Occipital lobe (tissue), 2 donors: Measurements from ENCODE around the gene UQCRHL. TPM values are rescaled to one million over a fixed set of nuclear protein-coding genes. Genes with fewer than 3 reads are reported as not detected.
"Not testable (repeated sequence)": the region's sequence is repeated elsewhere in the genome, so short reads cannot be mapped to it uniquely, and the experiment has no call there.

Experiments used
- DNase-seq: peaks from one replicate; lab custom pipeline; 2025; lab: John Stamatoyannopoulos, UW
- total RNA-seq: library from RNA; depleted of rRNA; stranded (reverse); fragments of >200 nt; gene quantifications from one replicate; pipeline ENCODE4 v1.2.3, GENCODE V29; 2014

The UQCRHL gene
- total RNA-seq, 1 donor from 2014 or later, result 2.7 TPM

DNA sequence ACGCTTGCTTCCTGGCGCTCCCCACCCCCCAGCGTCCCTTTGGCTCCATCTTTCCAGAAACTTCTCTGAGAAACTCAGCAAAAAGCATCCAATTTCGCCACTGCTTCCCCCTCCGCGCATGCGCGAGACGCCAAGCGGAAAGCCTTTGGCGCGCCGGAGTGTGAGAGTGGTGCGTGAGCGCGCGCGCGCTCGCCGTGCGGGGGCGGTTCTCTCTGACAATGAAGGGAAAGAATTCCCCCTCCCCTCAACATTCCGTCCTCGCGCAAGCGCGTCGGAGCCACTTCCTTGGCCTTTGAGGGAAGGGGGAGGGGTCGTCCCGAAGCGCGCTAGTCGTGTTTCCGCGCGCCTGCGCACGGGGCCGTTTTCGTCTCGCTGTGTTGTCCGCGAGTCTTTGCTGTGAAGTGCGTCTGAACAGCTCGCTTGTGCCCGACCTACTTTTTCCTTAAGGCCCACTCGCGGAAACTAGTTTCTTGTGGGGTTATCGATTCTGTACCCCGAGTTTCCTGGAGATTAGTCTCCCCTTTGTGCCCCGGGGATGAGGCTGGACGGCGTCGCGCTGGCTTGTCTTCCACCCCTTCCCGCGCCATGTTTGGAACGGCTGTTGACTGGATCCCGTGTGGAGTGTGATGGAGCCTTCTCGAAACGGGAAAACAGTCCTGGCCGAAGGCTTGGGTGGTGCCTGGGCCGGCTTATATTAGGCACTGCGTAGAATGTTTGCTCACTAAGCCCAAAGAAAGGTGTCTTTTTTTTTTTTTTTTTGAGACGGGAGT lies 28.5 kb upstream of the UQCRHL start:
- peak; percentile 97 for DNase-seq

DNA sequence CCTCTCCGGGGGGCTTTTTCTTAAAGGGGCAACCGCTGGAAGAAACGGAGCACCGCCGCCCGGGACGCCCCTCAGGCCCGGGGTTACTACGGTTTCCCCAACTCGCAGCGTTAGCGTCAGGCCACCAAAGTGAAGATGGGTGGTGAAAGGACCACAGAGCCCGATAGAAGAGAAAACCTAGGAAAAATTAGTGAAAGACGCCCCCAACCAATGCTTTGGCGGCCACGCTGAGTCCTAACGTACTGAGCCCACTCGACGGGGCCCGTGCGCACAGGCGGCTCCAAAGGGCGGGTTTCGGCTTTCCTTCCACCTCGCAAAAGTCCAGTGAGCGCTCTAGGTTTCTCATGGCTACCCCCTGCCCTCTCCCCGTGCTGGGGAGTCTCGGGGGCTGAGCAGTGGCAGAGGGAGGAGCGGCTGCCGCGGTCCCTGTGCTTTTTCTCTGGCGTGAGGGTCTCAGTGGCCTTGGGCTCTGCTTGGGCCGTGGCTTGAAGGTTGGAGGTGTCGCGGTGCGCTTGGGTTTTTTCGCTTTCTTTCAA lies 27.8 kb upstream of the UQCRHL start:
- no peak for DNase-seq

DNA sequence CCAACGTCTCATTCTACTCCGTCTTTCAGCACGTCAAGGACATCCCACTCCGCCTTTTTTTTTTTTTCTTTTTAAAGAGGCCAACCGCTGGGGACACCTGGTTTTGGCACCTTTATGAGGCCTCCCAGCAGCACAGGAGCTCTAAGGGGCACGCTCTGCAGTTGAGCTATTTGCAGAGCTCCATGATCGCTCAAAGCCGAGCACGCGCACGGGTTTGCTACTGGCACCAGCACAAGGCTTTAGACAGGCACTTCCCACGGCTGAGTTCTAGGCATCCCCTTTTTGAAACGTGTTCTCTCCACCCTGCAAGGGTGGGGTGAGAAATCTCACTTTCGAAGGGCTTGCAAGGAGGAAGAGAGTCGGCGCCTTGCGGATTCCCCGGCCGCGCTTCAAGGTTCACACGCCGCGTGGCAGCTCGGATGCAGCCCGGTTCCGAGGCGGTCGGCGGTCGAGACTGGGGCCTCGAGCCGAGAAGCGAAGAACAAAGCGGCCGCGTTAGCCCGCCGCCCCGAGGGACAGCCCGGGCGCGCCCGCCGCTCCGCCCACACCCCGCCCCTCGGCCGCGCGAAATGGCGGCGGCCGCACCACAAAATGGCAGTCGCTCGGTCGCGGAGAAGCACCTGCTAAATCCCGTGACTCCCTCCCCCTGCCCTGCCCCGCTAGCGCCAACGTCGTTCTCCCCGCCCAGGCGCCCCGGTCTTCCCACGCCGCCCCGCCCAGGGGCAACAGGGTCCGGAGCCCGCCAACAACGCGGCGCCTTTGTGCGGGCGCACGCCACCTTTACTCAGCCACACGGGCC lies 27.2 kb upstream of the UQCRHL start:
- DNase-seq, result peak; percentile 84

DNA sequence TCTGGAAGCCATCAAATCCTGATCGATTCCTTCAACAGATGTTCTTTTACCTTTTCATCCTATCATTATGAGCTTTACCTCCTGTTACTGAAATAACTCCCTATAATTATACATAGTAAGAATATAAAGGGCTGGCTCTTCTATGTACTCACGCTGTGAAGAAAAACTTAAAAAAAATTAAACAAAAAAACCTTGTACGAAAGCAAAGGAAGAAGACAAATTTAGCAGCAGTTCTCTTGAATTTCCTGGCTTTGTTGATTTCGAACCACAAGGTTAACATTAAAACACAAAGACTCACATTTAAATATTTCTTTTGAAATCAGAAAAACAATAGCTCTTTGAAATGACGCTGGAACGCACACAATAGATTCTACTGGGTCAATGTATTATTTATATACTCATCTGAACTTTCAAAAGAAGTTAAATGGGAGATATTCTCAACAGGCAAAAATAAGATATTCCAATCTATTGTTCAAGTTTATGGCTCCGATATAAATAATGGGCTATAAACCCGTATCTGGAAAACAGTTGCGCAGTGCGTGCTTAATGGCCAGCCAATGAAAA lies 26.5 kb upstream of the UQCRHL start:
- no peak for DNase-seq

DNA sequence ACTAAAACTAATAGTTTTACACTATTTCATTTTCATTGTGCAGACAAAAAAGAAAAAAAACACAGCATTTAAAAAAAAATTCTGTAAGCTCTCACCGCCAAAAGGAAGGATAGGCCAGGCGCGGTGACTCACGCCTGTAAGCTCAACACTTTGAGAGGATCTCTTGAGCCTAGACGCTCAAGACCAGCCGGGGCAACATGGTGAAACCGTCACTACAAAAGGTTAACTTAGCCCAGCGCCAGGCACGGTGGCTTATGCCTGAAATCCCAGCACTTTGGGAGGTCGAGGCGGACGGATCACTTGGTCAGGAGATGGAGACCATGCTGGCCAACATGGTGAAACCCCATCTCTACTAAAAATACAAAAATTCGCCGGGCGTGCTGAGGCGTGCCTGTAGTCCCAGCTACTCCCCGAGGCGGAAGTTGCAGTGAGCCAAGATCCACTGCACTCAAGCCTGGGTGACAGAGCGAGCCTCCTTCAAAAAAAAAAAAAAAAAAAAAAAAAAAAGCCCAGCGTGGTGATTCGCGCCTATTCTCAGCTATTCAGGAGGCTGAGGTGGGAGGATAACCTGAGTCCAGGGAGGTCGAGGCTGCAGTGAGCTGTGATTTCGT lies 25.7 kb upstream of the UQCRHL start:
- DNase-seq, result no peak

DNA sequence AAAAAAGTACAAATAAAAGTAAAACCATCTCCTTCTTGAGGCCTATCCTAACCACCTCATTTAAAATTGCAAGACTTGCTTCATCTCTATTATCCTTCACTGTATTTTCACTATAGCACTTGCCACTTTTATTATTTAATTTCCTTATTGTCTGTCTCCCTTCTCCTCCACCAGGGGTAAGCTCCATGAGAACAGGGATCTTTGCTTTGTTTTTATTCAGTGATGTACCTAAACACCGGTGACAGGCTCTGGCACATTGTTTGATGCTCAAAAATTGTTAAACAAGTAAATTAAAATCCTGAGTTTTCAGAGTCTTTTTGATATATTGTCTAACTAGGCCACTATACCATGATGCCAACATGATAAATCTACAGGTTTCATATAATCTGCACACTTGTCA lies 22.8 kb upstream of the UQCRHL start:
- DNase-seq, result no peak

DNA sequence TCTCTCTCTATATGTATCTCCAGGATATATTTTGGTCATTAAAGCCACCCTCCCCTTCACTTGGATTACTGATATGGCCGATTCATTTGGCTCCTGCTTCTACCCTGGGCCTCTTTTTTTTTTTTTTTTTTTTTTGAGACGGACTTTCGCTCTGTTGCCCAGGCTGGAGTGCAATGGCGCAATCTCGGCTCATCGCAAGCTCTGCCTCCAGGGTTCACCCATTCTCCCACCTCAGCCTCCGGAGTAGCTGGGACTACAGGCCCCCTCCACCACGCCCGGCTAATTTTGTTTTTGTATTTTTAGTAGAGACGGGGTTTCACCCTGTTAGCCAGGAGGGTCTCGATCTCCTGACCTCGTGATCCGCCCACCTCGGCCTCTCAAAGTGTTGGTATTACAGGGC lies 21.5 kb upstream of the UQCRHL start:
- DNase-seq, result not testable (repeated sequence)

DNA sequence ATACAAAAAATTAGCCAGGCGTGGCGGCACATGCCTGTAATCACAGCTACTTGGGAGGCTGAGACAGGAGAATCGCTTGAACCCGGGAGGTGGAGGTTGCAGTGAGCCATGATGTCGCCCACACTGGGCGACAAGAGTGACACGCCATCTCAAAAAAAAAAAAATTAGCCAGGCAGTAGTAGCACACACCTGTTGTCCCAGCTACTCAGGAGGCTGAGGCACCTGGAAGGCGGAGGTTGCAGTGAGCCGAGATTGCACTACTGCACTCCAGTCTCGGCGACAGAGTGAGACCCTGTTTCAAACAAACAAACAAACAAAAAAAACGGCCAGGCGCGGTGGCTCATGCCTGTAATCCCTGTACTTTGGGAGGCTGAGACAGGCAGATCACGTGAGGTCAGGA lies 20.1 kb upstream of the UQCRHL start:
- not testable (repeated sequence) for DNase-seq

DNA sequence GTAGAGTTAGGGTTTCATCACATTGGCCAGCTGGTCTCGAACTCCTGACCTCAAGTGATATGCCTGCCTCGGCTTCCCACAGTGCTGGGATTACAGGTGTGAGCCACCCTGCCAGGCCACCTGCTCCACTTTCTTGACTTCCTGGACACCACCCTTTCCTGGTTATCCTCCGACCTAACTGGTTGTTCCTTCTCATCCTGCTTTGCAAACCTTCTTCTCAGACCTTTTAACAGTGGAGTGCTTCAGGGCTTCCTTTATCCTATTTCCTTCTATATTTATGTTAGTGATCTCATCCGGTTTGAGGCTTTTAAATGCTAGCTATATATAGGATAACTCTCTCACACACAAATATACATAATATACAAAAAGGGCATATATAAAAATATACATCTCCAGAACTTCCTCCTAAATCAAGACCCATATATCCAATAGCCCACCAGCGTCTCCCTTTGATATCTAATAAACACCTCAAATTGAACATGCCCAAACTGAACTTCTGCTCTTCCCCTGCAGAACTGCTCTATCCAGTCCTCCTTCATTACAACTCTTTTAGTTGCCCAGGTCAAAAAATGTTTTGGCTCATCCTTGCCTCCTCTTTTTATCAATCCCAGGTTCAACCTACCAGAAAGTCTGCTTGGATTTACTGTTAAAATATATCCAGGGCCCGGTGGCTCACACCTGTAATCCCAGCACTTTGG lies 19.5 kb upstream of the UQCRHL start:
- no peak for DNase-seq

DNA sequence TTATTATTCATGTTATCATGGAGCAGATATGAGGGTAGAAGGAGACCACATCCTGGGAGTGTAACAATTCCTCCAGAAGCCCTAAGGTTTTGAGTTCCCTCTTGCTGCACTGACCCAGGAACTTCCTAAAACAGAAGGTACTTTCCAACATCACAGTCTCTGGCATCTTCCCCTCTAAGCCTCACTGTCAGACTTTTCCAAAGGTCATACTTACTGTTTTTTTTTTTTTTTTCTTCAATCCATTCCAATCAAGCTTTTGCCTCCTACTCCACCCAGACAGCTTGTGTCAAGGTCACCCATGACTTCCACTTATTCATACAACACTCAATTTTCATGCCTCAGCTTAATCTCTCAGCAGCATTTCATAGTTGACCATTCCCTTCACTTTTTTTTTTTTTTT lies 18.4 kb upstream of the UQCRHL start:
- DNase-seq, result no peak

DNA sequence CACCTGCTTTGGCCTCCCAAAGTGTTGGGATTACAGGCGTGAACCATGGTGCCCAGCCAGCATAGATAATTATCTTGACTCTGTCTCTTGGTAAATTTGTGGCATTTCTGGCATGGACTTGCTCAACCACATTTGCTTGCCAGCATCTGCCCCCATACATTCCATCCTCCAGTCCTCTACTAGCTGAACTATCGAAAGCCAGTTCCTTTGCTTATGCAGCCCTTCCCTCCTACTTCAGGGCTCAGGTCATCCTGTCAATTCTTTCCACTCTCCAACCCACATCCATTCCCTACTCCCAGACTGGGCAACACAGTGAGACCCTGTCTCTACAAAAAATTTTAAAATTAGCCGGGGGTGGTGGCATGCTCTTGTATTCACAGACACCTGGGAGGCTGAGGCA lies 13.0 kb upstream of the UQCRHL start:
- no peak for DNase-seq

DNA sequence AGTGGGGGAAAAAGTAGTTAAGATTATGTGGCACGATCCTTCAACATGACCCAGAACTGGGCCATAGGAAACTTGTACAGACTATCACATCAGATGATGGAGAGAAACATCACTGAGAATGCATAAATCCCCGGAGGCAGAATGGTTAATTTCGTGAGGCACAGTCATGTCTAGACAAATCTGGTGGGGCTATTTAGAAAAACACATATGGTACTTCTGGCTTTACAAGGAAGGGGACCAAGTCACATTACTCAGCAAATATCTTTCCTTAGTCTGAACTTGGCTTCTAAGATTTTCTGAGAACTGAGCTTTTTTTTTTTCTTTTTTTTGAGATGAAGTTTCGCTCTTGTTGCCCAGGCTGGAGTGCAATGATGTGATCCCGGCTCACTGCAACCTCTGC lies 9.2 kb upstream of the UQCRHL start:
- no peak for DNase-seq

DNA sequence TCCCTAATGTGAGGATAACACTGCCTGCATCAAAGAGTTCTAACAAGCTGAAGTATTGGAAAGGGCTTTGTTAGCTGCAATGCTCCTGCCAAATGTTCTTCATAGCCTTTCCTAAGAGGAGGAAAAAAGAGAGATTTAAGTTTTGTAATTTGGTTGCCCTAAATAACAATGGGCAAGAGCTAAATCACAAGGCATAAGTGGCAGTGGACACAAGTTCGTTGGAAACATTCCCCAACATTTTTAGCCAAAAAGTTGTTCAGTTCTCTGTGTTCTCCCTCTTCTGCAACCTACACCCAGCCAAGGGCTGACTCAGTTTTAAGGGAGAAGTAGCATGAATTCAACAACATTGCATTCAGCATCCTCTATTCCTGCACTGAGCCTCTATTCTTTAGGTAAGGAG lies 2.6 kb upstream of the UQCRHL start:
- DNase-seq, result peak; percentile 29

DNA sequence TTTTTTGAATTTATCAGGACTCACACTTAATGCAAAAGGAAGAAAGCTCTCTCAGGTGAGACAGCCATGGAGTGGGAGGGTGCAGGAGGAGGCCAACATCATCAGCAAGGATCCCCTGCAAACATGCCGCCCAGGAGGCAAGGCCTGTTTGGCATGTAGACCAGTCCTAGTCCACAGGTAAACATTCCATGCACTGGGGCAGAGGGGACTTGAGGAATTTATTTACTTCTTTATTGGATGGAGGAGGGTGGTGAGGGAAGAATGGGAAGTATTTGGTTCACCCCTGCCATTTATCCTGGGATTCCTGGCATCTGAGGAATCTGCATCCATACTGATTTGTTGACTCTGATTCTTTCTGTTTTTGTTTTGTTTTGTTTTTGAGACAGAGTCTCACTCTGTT lies 1.5 kb upstream of the UQCRHL start:
- DNase-seq, result no peak

DNA sequence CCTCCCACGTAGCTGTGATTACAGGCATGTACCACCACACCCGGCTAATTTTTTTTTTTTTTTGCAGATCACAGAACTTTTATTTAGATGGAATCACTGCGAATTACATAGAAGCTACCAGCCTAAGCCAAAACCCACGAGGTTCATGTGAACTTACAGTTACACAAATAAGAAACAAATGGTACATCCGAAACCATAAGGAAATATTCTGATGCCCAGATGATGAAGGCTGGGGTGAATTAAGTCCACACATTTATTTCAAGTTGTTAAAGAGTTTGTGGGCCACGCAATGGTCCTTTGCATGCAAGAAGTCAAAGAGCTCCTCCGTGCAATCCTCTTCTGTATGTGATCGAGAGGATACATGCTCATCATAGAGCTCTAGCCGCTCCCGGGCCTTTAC lies 328 bp downstream of the UQCRHL start:
- DNase-seq, result no peak

DNA sequence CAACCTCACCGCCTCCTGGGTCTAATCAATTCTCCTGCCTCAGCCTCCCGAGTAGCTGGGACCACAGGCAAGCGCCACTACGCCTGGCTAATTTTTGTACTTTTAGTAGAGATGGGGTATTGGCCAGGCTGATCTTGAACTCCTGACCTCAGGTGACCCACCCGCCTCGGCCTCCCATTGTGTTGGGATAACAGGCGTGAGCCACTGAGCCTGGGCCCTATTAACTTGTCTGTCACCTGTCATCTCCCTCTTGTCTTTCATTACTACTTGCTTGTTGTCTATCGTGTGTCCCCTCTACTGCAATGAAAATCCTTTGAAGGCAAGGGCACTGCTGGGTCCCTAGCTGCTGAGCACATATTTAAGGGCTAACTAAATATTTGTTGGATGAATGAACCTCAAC lies 3.4 kb downstream of the UQCRHL start:
- DNase-seq, result no peak

DNA sequence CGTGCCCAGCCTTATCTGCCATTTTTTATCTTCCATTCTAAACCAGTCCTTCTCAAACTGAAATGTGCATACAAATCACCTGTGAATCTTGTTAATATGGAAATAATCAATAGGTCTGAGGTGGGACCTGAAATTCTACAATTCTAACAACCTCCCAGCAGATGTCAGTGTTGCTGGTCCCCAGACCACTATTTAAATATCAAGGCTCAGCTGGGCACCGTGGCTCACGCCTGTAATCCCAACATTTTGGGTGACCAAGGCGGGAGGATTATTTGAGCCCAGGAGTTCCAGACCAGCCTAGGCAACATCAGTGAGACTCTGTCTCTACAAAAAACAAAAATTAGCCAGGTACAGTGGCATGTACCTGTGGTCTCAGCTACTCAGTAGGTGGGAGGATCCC lies 4.1 kb downstream of the UQCRHL start:
- no peak for DNase-seq

DNA sequence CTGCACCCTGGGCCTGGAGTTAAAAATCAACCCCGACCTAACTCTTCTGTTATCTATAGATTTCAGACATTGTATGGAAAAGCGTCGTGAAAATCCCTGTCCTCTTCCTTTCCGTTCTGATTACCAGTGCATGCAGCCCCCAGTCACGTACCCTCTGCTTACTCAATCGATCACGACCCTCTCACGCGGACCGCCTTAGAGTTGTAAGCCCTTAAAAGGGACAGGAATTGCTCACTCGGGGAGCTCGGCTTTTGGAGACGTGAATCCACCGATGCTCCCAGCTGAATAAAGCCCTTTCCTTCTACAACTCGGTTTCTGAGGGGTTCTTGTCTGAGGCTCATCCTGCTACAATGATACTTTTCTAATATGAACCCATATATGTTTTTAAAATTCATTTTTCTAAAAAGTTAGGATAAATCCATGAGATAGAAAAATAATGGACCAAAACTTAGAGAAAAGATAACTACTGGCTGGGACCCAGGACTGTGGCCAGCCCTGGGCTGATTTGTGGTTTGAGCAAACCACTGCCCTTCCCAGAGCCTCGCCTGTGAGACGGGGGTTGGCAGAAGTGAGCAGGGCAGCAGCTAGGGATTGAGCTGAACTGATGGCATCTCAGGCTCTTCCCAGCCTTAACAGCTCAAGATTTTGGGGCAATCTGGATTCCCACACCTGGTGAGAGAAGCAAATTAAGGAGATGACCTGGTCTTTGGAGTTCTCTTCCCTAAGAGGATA lies 5.0 kb downstream of the UQCRHL start:
- no peak for DNase-seq

DNA sequence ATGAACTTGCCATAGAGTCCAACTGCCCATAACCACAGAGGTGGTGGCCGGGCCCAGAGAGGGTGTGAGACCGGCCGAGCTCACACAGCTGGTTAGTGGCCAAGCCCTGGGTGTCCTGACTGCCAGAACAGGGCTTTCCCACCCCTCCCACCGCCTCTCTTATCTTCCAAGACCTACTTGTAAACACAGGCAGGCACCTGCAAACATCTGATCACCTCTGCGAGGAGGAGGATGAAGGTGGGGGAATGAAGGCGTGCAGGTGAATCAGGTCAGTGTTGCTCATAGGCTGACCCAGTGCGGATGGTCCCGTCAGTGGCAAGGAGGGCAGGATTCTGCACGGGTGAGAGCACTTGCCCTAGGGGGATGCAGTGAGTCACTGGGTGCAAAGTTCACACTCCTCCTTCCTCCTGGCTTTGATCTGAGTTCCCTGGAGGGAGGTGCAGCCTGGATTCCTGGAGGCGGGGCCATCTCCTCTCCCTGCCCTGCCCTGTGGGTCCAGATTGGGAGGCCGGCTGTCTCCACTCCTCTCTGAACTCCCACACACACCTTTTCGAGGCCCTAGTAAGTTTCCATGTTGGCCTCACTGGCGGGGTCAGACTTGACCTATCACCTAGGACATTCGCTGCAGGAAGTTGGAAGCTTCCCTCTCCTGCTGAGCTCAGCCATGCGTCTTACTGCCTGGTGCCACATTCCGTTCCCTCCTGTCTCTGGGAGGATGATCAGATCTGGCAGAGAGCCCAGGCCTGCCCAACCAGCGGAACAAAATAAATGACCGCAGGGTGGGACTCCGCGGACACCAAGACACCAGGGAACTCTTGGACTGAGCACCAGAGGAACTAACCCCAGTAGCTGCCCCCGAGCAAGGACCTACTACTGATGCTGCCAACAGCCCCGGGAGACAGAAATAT lies 7.3 kb downstream of the UQCRHL start:
- no peak for DNase-seq
